PC-9 (cell line): ENCODE results near the gene ERVW-1. TPM values are rescaled to one million over a fixed set of nuclear protein-coding genes. Genes with fewer than 3 reads are reported as not detected.

Experiments
- BruUV-seq: library from RNA; stranded (reverse); fragments of 400-500 nt; replicated peaks from 2 replicates; lab custom pipeline; 2021; lab: Mats Ljungman, UMichigan
- CTCF ChIA-PET: fragments of 300-600 bp; sonication (Branson Sonifier 250); formaldehyde crosslinking; loops from one replicate; lab custom pipeline; 2022; ENCODE audit warnings: antibody characterized with exemption; lab: Charles Lee
- POLR2A ChIA-PET: fragments of 300-600 bp; sonication (Branson Sonifier 250); formaldehyde crosslinking; loops from one replicate; lab custom pipeline; 2022; ENCODE audit warnings: antibody characterized with exemption; ENCODE audit not compliant: unreplicated experiment; lab: Charles Lee
- DNase-seq, 2 experiments: peaks; one replicate each; pipeline versions ENCODE4 v3.0.0 to v3.0.0-alpha.2; 2015 to 2022; ENCODE audit warnings: mixed read lengths in 1 of 2
- H2AFZ ChIP-seq: fragments of 200-600 bp; sonication (generic); 2 replicates; pipeline ENCODE4 v1.8.1; 2017; ENCODE audit warnings: antibody characterized with exemption
- H3F3A ChIP-seq: fragments of 200-600 bp; sonication (generic); 2 replicates; pipeline ENCODE4 v1.8.1; 2017; ENCODE audit warnings: antibody characterized with exemption, mild to moderate bottlenecking, low read depth; ENCODE audit not compliant: insufficient read depth
- H3K27ac ChIP-seq: fragments of 200-600 bp; sonication (generic); 2 replicates; pipeline ENCODE4 v1.6.1; 2016; ENCODE audit warnings: mixed run types
- H3K27me3 ChIP-seq: fragments of 200-600 bp; sonication (generic); 2 replicates; pipeline ENCODE4 v1.6.1; 2016; ENCODE audit warnings: low read depth, mixed run types; ENCODE audit not compliant: insufficient read depth
- H3K36me3 ChIP-seq: fragments of 200-600 bp; sonication (generic); 2 replicates; pipeline ENCODE4 v1.6.1; 2016; ENCODE audit warnings: low read depth, mixed run types
- H3K4me1 ChIP-seq: fragments of 200-600 bp; sonication (generic); replicated peaks from 2 replicates; pipeline ENCODE4 v1.6.1; 2016; ENCODE audit warnings: mixed run types; ENCODE audit not compliant: insufficient read depth
- H3K4me2 ChIP-seq: fragments of 200-600 bp; sonication (generic); 2 replicates; pipeline ENCODE4 v1.6.1; 2017; ENCODE audit warnings: mixed run types
- H3K4me3 ChIP-seq: fragments of 200-600 bp; sonication (generic); 2 replicates; pipeline ENCODE4 v1.6.1; 2016; ENCODE audit warnings: mixed run types
- H3K79me2 ChIP-seq: fragments of 200-600 bp; sonication (generic); 2 replicates; pipeline ENCODE4 v1.6.1; 2017; ENCODE audit warnings: low read depth, mixed run types
- H3K9me2 ChIP-seq: fragments of 200-600 bp; sonication (generic); 2 replicates; pipeline ENCODE4 v1.8.1; 2017; ENCODE audit warnings: mild to moderate bottlenecking; ENCODE audit not compliant: insufficient read depth
- H3K9me3 ChIP-seq: fragments of 200-600 bp; sonication (generic); 2 replicates; pipeline ENCODE4 v1.8.1; 2016; ENCODE audit warnings: low read depth; ENCODE audit not compliant: insufficient read depth
- H4K20me1 ChIP-seq: fragments of 200-600 bp; sonication (generic); 2 replicates; pipeline ENCODE4 v1.8.1; 2017; ENCODE audit not compliant: insufficient read depth
- EZH2 ChIP-seq: fragments of 200-600 bp; sonication (generic); IDR thresholded peaks from 2 replicates; pipeline ENCODE4 v1.8.0; 2017; ENCODE audit warnings: antibody characterized with exemption, low read depth
- intact Hi-C: fragments of 100-400 bp; cut with micrococcal nuclease; formaldehyde crosslinking; loops from one replicate; pipeline ENCODE4 v1.10.0; 2022; ENCODE audit not compliant: unreplicated experiment
- total RNA-seq: library from RNA; stranded (reverse); gene quantifications from 2 replicates; pipeline ENCODE4 v1.2.3, GENCODE V29; 2021
- TF ChIP-seq, protein P1 (sequence below): fragments of 200-600 bp; sonication (generic); conservative IDR thresholded peaks from 2 replicates; pipeline ENCODE4 v1.6.1; 2017; ENCODE audit warnings: mixed run types, antibody characterized with exemption, mild to moderate bottlenecking, moderate library complexity

The ERVW-1 gene
- total RNA-seq, 1 experiment from 2014 or later, result not detected

DNA sequence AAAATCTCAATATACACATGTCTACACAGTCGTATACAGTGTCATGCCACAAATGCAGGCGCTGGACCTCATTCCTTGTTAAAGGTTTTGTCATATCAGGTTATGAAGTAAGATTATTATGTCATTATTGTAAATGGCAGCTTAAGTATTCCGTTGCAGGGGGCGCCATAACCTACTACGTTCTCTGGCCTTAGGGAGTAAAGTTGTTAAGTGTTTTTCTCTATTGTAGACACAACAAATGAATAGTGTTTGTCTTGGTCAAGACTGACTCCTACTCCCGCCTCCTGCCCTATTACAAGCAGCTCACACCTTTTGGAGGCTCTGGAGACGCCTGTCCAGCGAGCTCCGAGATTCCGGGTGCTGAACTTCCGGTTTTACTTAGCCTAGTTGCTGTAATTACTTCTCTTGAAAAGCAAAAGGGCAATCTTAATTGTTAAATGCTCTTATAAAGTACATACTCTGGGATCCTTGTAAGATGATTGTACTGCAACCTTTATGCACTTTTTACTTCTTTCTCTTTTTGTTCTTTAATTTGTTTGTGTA lies 29.5 kb downstream of the ERVW-1 start:
- H3K27ac ChIP-seq, result peak overlapping the region; percentile 55
- ChIA-PET CTCF (interaction anchor here (0.6 to 3.5 kb wide), 5 partner anchors 24 to 1366 kb away, joined by 3 to 18 read pairs (median 3); partner anchors contain the start of genes PEX1 and RBM48), POLR2A (interaction anchor here (0.6 to 1.2 kb wide), 7 partner anchors 53 to 619 kb away, joined by 3 to 38 read pairs (median 7); partner anchors contain the start of genes PEX1 and RBM48)
- DNase-seq, result peak; percentile 61 to 86
- H3K79me2 ChIP-seq, result peaks cover 9% of the 10 kb centered on the region
- H4K20me1 ChIP-seq, result no peaks in the 10 kb centered on the region
- intact Hi-C loops, result loop anchor here (2.0 to 5.0 kb wide), 4 partner anchors 269 to 616 kb away; partner anchors contain the start of genes AKAP9 and LRRD1
- peak overlapping the region; percentile 60 for H3K4me3 ChIP-seq
- H3F3A ChIP-seq, result peaks cover 13% of the 10 kb centered on the region; the same call in 1 of the 2 replicates
- H3K4me2 ChIP-seq, result peak overlapping the region; percentile 84
- H3K4me1 ChIP-seq, result peaks cover 9% of the 10 kb centered on the region
- BruUV-seq, result TSS peak; percentile 28
- TF ChIP-seq EZH2, result no peak
- TF ChIP-seq, protein P1, sequence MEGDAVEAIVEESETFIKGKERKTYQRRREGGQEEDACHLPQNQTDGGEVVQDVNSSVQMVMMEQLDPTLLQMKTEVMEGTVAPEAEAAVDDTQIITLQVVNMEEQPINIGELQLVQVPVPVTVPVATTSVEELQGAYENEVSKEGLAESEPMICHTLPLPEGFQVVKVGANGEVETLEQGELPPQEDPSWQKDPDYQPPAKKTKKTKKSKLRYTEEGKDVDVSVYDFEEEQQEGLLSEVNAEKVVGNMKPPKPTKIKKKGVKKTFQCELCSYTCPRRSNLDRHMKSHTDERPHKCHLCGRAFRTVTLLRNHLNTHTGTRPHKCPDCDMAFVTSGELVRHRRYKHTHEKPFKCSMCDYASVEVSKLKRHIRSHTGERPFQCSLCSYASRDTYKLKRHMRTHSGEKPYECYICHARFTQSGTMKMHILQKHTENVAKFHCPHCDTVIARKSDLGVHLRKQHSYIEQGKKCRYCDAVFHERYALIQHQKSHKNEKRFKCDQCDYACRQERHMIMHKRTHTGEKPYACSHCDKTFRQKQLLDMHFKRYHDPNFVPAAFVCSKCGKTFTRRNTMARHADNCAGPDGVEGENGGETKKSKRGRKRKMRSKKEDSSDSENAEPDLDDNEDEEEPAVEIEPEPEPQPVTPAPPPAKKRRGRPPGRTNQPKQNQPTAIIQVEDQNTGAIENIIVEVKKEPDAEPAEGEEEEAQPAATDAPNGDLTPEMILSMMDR, result peak; percentile 66
- H3K9me2 ChIP-seq, result no peaks in the 10 kb centered on the region
- H3K9me3 ChIP-seq, result no peaks in the 10 kb centered on the region
- H2AFZ ChIP-seq, result peak overlapping the region; percentile 97
- no peaks in the 10 kb centered on the region for H3K27me3 ChIP-seq
- H3K36me3 ChIP-seq, result peaks cover 14% of the 10 kb centered on the region

DNA sequence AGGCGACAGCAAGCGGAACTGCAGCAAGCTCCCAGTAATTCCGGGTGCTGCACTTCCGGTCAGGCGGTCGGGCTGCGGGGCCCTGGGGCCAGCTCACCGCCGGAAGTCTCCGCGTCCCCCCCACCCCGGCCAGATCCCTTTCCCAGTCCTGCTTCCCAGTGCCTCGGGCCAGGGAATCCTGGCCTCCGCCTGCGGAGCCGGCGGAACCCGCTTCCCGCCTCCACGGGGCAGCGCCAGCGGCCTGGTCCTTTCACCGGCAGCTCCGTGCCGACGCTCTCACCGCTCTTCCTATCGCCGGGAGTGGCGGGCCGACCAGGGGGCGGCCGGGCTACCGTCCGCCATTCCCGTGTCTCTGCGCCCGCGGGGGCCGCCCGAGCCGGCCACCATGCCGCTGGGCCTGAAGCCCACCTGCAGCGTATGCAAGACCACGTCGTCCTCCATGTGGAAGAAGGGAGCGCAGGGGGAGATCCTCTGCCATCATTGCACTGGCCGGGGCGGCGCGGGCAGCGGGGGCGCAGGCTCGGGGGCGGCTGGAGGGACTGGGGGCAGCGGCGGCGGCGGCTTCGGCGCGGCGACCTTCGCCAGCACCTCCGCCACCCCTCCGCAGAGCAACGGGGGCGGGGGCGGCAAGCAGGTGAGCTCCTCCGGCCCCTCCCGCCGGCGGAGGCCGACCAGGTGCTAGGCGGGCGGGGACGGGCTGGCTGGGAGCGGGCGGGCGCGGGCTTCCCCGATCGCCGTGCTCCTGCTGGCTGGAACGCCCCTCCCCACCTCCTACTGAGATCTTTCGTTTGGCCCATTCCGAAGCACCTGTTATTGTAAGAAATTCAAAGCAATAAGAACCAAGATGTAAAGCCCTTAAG lies 30.2 kb downstream of the ERVW-1 start, which contains the start of gene GATAD1:
Gene GATAD1, plus strand, starts transcription at position 138 of the 860 bp plus-strand sequence. Its CDS starts 248 bp downstream, at position 386.
- no peaks in the 10 kb centered on the region for H4K20me1 ChIP-seq
- H3F3A ChIP-seq, result peaks cover 13% of the 10 kb centered on the region; the same call in 1 of the 2 replicates
- H2AFZ ChIP-seq, result peak within 1 kb of the TSS; percentile 97
- peaks cover 14% of the 10 kb centered on the region for H3K36me3 ChIP-seq
- peak within 1 kb of the TSS; percentile 84 for H3K4me2 ChIP-seq
- peaks cover 9% of the 10 kb centered on the region for H3K4me1 ChIP-seq
- no TSS peak for BruUV-seq
- H3K27me3 ChIP-seq, result no peaks in the 10 kb centered on the region
- no peaks in the 10 kb centered on the region for H3K9me3 ChIP-seq
- peak within 1 kb of the TSS; percentile 55 for H3K27ac ChIP-seq
- ChIA-PET POLR2A (interaction anchor here (0.6 to 1.2 kb wide), 8 partner anchors 14 to 618 kb away, joined by 4 to 38 read pairs (median 8); partner anchors contain the start of genes PEX1 and RBM48), CTCF (interaction anchor here (0.5 to 3.5 kb wide), 11 partner anchors 23 to 1358 kb away, joined by 3 to 18 read pairs (median 3); partner anchors contain the start of genes LRRD1, PEX1 and RBM48)
- H3K79me2 ChIP-seq, result peaks cover 9% of the 10 kb centered on the region
- TF ChIP-seq, protein P1, result peak; percentile 86; the same call in 1 of the 2 replicates
- no peak for TF ChIP-seq EZH2
- DNase-seq, result peak; percentile 81 to 92
- peak within 1 kb of the TSS; percentile 60 for H3K4me3 ChIP-seq
- H3K9me2 ChIP-seq, result no peaks in the 10 kb centered on the region
- intact Hi-C loops, result loop anchor here (1.0 to 5.0 kb wide), 8 partner anchors 22 to 615 kb away; partner anchors contain the start of genes AKAP9, CYP51A1, LRRD1 and MTERF1
